GM18498 (cell line): ENCODE measurements around the gene MYH11.
"Not testable (repeated sequence)": the region's sequence is repeated elsewhere in the genome, so short reads cannot be mapped to it uniquely, and the experiment has no call there.

ENCODE experiments used
- ATAC-seq: cut with Tn5 transposase; IDR thresholded peaks from one replicate; pipeline ENCODE4 v1.9.1; 2021; ENCODE audit warnings: mild to moderate bottlenecking, moderate library complexity; ENCODE audit not compliant: unreplicated experiment

MYH11 gene

DNA sequence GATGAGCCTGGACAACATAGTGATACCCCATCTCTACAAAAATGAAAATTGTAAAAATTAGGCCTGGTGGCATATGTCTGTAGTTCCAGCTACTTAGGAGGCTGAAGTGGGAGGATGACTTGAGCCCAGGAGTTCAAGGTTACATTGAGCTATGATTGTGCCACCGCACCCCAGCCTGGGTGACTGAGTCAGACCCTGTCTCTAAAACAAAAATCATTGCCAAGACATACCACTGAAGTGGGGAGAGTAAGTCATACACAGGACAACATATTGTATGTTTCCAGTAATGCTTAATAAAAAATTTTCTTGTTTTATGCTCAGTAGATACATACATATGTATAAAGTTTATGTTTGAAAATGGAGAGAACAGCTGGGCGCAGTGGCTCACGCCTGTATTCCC lies 167.5 kb downstream of the MYH11 start:
- ATAC-seq = no peak

GRCh38 chr16:15686287-15686686 lies 170.5 kb downstream of the MYH11 start:
- no peak for ATAC-seq

DNA sequence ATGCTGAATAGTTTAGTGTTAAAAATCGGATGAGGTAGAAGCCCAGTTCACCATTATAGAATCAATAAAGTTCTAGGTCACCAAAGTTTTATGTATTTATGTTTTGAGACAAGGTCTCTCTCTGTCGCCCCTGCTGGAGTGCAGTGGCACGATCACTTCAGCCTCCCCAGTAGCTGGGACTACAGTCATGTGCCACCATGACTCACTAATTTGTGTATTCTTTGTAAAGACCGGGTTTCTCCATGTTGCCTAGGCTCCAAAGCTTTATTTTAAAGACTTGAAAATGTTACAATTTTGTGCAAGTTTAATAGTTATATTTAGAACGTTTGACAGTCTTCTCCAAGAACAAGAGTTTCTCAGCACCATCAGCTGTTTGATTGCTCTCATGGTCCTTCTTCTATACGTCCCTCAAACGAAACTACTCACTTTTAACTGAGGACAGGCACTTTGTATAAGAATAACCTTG lies 174.7 kb downstream of the MYH11 start:
- ATAC-seq = no peak

DNA sequence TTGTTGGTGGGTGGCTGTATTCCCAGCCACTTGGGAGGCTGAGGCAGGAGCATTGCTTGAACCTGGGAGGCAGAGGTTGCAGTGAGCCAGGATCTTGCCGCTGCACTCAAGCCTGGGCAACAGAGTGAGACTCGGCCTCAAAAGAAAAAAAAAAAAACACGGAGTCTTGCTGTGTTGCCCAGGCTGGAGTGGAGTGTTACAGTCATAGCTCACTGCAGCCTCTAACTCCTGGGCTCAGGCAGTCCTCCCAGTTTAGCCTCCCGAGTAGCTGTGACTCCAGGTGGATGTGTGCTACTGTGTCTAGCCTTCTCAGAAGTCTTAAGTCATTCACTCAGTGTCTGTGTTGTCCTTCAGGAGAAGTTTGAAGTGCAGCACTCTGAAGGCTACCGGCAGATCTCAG lies 179.4 kb downstream of the MYH11 start:
- ATAC-seq = no peak

- ATAC-seq = no peak
These were observed 180.3 kb downstream of the MYH11 start for GRCh38 chr16:15676506-15676905.

DNA sequence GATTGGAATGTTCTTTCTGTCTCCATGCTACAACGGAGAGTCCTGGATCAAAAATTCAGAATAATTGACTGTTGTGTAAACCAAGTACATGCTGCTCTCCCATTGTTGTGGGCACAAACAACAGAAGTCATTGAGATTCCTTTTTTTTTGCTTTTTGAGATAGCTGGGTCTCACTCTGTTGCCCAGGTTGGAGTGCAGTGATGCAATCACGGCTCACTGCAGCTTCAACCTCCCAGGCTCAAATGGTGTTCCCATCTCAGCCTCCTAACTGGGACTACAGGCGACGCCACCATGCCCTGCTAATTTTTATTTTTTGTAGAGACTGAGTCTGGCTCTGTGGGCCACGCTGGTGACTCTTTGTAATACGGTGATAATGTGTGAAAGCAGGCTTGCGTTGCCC lies 182.3 kb downstream of the MYH11 start:
- ATAC-seq = no peak

GRCh38 chr16:15672514-15673167 lies 184.2 kb downstream of the MYH11 start:
- no peak for ATAC-seq

GRCh38 chr16:15672127-15672513 lies 184.7 kb downstream of the MYH11 start:
- not testable (repeated sequence) for ATAC-seq

DNA sequence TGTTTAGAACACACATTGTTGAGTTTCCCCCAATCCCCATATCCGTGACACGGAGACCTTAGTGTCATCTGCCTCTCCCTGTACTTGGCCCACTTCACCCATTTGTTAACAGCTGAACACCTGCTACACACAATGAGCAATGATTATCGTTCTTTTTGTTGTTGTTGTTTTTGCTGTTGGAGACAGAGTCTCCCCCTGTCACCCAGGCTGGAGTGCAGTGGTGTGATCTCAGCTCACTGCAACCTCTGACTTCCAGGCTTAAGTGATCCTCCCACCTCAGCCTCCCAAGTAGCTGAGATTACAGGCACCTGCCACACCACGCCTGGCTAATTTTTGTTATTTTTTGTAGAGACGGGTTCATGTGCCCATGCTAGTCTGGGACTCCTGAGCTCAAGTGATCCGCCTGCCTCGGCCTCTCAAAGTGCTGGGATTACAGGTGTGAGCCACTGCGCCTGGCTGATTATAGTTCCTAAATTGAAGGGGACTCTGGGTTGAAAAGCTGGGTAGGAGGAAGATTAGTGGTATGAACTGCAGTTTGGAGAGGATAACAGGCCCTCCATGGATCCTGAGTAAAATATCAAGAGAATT lies 185.2 kb downstream of the MYH11 start:
- ATAC-seq = no peak

DNA sequence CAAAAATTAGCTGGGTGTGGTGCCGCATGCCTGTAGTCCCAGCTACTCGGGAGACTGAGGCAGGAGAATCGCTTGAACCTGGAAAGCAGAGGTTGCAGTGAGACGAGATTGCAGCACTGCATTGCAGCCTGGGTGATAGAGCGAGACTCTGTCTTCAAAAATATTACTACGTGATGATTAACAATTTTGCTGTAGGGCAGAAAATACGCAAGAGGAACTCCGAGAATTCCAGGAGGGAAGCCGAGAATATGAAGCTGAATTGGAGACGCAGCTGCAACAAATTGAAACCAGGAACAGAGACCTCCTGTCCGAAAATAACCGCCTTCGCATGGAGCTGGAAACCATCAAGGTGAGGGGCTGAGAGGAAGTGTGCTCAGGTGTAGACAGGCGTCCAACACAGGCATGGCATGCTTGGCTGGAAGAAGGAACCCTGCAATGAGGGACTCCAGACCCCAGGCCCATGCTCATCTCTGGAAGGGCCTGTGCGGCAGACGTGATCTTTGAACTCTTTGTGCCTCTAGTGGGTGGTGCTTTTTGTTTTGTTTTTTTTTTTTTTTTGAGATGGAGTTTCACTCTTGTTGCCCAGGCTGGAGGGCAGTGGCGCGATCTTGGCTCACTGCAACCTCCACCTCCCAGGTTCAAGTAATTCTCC lies 189.6 kb downstream of the MYH11 start:
- ATAC-seq = no peak

DNA sequence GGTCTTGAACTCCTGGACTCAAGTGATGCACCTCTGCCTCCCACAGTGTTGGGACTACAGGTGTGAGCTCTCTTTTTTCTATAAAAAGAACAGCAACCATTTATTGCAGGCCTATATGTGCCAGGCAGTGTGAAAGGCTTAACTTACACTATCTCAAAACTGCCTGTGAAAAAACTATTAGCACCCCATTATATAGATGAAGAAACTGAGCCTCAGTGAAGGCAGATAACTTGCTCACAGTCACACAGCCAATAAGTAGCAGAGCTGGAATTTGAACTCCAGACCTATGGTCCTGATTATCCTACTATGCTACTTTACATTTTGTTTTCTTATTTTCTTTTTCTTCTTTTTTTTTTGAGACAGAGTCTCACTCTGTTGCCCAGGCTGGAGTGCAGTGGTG lies 191.7 kb downstream of the MYH11 start:
- no peak for ATAC-seq

DNA sequence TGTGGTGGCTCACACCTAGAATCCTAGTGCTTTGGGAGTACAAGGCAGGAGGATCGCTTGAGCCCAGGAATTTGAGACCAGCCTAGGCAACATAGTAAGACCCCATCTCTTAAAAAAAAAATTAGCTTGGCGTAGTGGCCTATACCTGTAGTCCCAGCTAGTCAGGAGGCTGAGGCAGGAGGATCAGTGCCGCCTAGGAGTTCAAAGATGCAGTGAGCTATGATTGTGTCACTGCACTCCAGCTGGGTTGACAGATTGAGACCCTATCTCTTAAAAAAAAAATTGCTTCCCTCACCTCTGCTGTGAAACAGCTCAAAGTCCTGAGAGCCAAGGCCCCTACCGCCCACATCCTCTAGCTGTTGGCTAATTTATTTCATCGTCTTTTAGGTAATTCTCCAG lies 196.6 kb downstream of the MYH11 start:
- ATAC-seq = no peak

DNA sequence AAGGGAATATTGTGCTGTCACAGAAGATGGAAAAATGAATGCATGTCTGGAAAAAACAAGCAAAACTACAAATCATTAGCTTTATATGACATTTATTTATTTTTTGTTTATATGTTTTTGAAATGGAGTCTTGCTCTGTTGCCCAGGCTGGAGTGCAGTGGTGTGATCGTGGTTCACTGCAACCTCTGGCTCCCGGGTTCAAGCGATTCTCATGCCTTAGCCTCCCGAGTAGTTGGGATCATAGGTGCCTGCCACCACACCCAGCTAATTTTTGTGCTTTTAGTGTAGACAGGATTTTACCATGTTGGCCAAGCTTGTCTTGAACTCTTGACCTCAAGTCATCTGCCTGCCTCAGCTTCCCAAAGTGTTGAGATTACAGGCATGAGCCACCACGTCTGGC lies 198.3 kb downstream of the MYH11 start:
- no peak for ATAC-seq

GRCh38 chr16:15658149-15658548 lies 198.7 kb downstream of the MYH11 start:
- no peak for ATAC-seq

- not testable (repeated sequence) for ATAC-seq
These were observed 201.3 kb downstream of the MYH11 start for GRCh38 chr16:15655561-15655960.

DNA sequence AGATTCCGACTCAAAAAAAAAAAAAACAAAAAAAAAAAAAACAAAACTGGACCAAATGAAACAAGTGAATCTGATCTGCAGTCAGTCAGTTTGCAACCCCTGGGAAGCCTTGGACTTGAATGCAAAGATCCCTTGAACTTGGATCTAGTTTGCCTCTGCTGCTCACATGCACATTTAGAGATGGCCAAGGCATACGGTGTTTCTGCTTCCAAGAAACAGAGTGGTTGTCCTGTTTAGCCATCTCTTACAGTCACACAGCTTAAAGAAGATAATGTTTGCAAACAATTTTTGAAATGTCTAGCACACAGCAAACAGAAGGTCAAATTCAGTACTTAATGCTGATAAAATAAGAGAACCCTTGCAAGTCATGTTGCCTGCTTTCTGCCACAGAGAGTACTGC lies 202.2 kb downstream of the MYH11 start:
- no peak for ATAC-seq

GRCh38 chr16:15653227-15653626 lies 203.6 kb downstream of the MYH11 start:
- ATAC-seq = no peak
